LNCaP clone FGC (cell line): ENCODE data around the gene SMIM38.

Source experiments
- DNase-seq: peaks from one replicate; pipeline ENCODE4 v3.0.0-alpha.2; 2011; ENCODE audit warnings: low read depth
- H3K4me3 ChIP-seq: 2 replicates; pipeline ENCODE4 v1.5.1; 2011; ENCODE audit warnings: mild to moderate bottlenecking, low read depth, low read length, control low read depth
- CTCF ChIP-seq: IDR thresholded peaks from 2 replicates; pipeline ENCODE4 v1.5.1; 2012; ENCODE audit warnings: mild to moderate bottlenecking; ENCODE audit not compliant: control insufficient read depth, insufficient read depth; ENCODE audit errors: extremely low read depth

SMIM38 gene

GRCh38 chr11:69160296-69161116, 4.8 kb downstream of the SMIM38 start:
- H3K4me3 ChIP-seq: no peak overlapping the region
- no peak for DNase-seq
- no peak for TF ChIP-seq CTCF

GRCh38 chr11:69161117-69161407, 5.3 kb downstream of the SMIM38 start:
- no peak for DNase-seq
- H3K4me3 ChIP-seq: no peak overlapping the region
- no peak for TF ChIP-seq CTCF

- no peak for DNase-seq
- no peak for TF ChIP-seq CTCF
- no peak overlapping the region for H3K4me3 ChIP-seq
These were observed 6.8 kb downstream of the SMIM38 start for GRCh38 chr11:69162505-69162904.

- TF ChIP-seq CTCF: no peak
- H3K4me3 ChIP-seq: no peak overlapping the region
- DNase-seq: no peak
These were observed 8.1 kb downstream of the SMIM38 start for GRCh38 chr11:69163842-69164241.

GRCh38 chr11:69164824-69165223, 9.1 kb downstream of the SMIM38 start:
- DNase-seq: no peak
- H3K4me3 ChIP-seq: no peak overlapping the region
- no peak for TF ChIP-seq CTCF

GRCh38 chr11:69165775-69166174, 10.0 kb downstream of the SMIM38 start:
- DNase-seq: no peak
- no peak overlapping the region for H3K4me3 ChIP-seq
- no peak for TF ChIP-seq CTCF

GRCh38 chr11:69166218-69167115, 10.7 kb downstream of the SMIM38 start:
- DNase-seq: no peak
- no peak overlapping the region for H3K4me3 ChIP-seq
- no peak for TF ChIP-seq CTCF
